AG10803 (cell line): ENCODE results near the gene FBXL19.

Experiments used
- DNase-seq: peaks from one replicate; pipeline ENCODE4 v3.0.0; 2010; ENCODE audit warnings: low read depth
- H3K4me3 ChIP-seq: 2 replicates; pipeline ENCODE4 v1.5.1; 2011; ENCODE audit warnings: mild to moderate bottlenecking, low read length, control low read depth
- TF ChIP-seq, protein P1 (sequence below): conservative IDR thresholded peaks from 2 replicates; pipeline ENCODE4 v1.5.1; 2011; ENCODE audit warnings: mild to moderate bottlenecking, low read length, control low read depth, inconsistent platforms

The FBXL19 gene

DNA sequence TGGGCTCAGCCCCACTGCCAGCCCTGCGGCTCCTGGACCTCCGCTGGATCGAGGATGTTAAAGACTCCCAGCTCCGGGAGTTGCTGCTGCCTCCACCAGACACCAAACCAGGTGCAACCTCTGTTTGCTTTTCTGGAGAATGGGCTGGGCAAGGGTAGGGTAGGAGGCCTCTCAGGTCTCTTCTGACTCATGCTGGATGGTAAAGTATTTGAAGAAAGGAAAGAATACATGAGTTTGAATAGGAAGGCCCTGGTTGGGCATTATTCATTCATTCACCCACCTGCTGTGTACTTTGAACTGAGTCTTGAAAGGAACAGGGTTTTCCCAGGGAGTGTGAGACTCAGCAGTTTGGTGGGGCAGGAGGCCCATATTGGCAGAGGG, 19.0 kb downstream of the FBXL19 start:
- TF ChIP-seq, protein P1, sequence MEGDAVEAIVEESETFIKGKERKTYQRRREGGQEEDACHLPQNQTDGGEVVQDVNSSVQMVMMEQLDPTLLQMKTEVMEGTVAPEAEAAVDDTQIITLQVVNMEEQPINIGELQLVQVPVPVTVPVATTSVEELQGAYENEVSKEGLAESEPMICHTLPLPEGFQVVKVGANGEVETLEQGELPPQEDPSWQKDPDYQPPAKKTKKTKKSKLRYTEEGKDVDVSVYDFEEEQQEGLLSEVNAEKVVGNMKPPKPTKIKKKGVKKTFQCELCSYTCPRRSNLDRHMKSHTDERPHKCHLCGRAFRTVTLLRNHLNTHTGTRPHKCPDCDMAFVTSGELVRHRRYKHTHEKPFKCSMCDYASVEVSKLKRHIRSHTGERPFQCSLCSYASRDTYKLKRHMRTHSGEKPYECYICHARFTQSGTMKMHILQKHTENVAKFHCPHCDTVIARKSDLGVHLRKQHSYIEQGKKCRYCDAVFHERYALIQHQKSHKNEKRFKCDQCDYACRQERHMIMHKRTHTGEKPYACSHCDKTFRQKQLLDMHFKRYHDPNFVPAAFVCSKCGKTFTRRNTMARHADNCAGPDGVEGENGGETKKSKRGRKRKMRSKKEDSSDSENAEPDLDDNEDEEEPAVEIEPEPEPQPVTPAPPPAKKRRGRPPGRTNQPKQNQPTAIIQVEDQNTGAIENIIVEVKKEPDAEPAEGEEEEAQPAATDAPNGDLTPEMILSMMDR: no peak

DNA sequence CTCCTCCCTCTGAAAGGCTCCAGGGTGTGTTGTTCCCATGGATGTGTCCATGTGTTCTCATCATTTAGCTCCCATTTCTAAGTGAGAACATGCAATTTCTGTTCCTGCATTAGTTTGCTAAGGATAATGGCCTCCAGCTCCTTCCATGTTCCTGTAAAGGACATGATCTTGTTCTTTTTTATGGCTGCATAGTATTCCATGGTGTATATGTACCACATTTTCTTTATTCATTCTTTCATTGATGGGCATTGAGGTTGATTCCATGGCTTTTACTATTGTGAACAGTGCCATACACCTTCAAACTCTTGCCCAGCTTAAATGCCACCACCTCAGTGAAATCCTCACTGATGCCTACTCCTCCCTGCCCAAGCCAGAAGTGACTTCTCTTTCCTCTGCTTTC, 21.0 kb downstream of the FBXL19 start:
- TF ChIP-seq, protein P1: no peak
- no peak overlapping the region for H3K4me3 ChIP-seq
- no peak for DNase-seq

More for the DNA sequence above, 19.0 kb downstream of the FBXL19 start:
- no peak for DNase-seq
- H3K4me3 ChIP-seq: no peak overlapping the region

DNA sequence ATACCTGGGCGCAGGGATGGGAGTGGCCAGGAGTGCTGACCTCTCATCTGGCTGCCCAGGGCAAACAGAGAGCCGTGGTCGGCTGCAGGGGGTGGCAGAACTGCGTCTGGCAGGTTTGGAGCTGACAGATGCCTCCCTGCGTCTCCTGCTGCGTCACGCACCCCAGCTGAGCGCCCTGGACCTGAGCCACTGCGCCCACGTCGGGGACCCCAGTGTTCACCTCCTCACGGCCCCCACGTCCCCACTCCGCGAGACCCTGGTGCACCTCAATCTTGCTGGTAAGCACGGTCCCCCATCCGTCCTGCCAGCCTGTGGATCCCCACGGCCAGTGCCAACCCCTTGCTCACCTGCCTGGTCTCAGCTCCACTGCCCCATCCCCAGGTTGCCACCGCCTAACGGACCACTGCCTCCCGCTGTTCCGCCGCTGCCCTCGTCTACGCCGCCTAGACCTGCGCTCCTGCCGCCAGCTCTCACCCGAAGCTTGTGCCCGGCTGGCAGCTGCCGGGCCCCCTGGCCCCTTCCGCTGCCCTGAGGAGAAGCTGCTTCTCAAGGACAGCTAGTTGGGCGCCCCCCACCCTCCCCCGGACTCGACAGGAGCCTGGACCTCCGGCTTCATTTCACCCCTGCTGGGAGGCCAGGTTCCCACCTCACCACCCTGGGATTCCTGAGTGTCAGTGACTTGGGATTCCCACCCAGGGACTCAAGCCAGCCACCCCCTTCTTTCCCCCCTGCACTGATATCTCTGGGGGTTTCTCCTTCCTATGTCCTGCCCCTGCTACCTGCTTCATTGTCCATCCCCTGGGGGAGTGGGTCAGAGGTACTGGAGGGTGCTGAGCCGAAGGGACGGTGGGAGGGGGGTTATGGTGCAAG, 23.5 kb downstream of the FBXL19 start:
- TF ChIP-seq, protein P1: no peak
- no peak for DNase-seq
- H3K4me3 ChIP-seq: no peak overlapping the region

DNA sequence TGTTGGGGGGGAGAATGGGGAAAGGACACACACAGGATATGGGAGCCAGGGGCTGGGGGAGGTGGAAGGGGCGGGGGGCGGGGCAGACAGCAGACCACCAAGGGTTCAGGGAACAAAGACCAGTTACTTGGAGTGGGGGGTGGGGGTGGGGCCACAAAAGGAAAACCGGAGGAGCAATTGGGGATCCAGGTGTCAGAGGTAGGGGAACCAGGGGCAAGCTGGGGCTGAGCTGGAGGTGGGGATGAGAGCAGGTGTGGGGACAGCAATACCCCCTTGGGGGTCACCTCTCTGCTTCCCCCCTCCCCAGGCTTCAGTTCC, 24.1 kb downstream of the FBXL19 start:
- H3K4me3 ChIP-seq: no peak overlapping the region
- TF ChIP-seq, protein P1: no peak
- DNase-seq: no peak

DNA sequence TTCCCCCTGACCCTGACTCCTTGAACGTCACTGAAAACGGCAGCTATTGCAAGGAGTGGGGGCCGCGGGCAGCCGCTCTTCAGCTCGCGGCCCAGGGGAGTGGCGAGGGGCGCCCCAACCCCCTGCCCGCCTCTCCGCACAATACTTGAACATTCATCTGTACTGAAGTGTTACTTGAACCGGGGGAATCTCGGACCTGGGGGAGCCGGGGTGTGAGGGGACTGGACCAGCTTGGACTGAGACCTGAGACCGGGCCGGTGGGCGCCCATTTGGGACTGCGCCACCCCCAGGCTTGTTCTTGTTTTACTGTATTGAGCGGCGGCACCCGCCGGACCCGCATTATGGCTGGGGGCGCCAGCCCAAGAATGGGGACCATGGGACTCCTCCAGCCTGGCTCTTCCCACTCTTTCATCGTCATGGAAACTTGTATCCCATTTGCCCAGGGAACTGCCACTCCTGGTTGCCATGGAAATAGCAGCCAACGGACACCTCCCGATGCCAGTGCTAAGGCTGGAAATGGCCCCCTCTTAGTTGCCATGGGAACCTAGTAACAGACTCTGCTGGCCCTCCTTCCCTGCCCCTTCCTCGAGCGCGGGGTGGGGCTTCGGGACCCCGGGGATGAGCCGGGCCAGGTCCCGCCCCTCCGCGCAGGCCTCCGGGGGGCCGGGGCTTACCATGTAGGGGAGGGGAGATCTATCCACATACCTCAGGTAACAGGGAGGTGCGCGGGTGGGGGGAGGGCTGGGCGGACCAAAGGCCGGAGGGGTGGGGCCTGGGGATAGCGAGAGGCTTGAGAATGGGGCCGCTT, 24.7 kb downstream of the FBXL19 start:
- H3K4me3 ChIP-seq: peak overlapping the region; percentile 70
- DNase-seq: peak; percentile 96
- TF ChIP-seq, protein P1: no peak

DNA sequence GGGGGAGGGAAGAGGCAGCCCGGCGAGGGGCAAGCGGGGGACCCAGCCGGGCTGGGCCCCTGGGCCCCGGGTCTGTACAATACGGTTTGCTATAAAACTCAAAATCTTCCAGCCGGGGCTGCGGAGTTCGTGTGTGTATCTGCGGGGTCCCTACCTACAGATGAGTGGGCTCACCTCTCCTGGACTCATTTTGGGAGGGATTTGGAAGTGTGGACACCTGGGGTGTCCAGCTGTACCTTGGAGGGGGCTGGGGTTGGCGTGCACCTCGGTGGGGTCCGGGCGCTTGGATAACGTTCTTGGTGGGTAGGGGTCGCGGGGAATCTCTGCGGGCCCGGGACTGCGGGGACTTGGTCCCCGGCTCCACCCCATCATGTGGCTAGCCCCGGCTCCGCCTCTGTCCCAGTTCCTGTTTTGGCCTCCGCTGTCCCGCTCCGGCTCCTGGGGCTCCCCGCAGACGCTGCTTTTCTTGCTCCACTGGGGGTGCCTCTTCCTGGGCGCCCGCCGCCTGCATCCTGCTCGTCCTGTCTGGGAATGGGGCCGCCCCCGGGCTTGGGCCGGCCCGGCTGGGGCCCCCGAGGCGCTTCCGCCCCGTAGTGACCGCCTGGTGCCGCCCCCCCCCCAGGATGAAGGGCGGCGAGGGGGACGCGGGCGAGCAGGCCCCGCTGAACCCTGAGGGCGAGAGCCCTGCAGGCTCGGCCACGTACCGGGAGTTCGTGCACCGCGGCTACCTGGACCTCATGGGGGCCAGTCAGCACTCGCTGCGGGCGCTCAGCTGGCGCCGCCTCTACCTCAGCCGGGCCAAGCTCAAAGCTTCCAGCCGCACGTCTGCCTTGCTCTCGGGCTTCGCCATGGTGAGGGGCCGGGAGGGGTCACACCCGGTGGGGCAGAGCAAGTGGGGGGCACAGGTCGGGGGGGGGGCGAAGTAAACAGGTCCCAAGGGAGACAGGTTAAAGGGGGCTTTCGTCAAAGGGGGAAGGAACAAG, 25.6 kb downstream of the FBXL19 start, which contains the start of gene ORAI3:
ORAI3 (plus strand) TSS at position 402 of the 983 bp plus-strand sequence; CDS start at position 624, 222 bp downstream.
- peak; percentile 51 for DNase-seq
- peak within 1 kb of the TSS; percentile 70 for H3K4me3 ChIP-seq
- TF ChIP-seq, protein P1: no peak
